Left ventricle myocardium superior (tissue), 1 donor: ENCODE results near the gene PEMT. TPM values are rescaled to one million over a fixed set of nuclear protein-coding genes. Genes with fewer than 3 reads are reported as not detected.

Source experiments
- ATAC-seq: fragments of 200-7000 bp; cut with Tn5 transposase; one replicate; pipeline ENCODE4 v1.9.1; 2020; ENCODE audit warnings: mild to moderate bottlenecking, moderate library complexity
- DNase-seq: peaks from one replicate; pipeline ENCODE4 v3.0.0-alpha.2; 2020
- intact Hi-C: fragments of 100-400 bp; cut with micrococcal nuclease; formaldehyde crosslinking; loops from one replicate; pipeline ENCODE4 v1.11.0; 2022
- total RNA-seq: library from RNA; stranded (reverse); fragmentation: NEBNext Ultra II Directional; extraction: Animal tissue kit (Norgen Biotek cat#: 25700); gene quantifications from one replicate; pipeline ENCODE4 v1.2.1, GENCODE V29; 2021
- donor health status: DM: no; HTN: yes; CAD: no; lungs with severe emphysema.

The PEMT gene
- total RNA-seq, 1 donor from 2014 or later, result 17.9 TPM

GRCh38 chr17:17575360-17576251 lies 15.9 kb downstream of the PEMT start:
- DNase-seq, result no peak
- intact Hi-C loops, result no loop called here
- no peak for ATAC-seq

- ATAC-seq (no peak), DNase-seq (no peak)
- intact Hi-C loops, result loop anchor here (5.0 kb wide), 1 partner anchor 77 kb away; the partner anchor contains the start of gene RASD1
Observed at GRCh38 chr17:17573912-17574311, 17.6 kb downstream of the PEMT start.

GRCh38 chr17:17572010-17572785 lies 19.3 kb downstream of the PEMT start:
- ATAC-seq, result no peak
- intact Hi-C loops, result loop anchor here (5.0 kb wide), 1 partner anchor 75 kb away; the partner anchor contains the start of gene RASD1
- DNase-seq, result no peak

- ATAC-seq, result peak; percentile 19
- intact Hi-C loops, result loop anchor here (5.0 kb wide), 1 partner anchor 74 kb away; the partner anchor contains the start of gene RASD1
- peak; percentile 79 for DNase-seq
Observed at GRCh38 chr17:17570798-17571716, 20.5 kb downstream of the PEMT start.

- intact Hi-C loops, result loop anchor here (5.0 kb wide), 1 partner anchor 73 kb away; the partner anchor contains the start of gene RASD1
- ATAC-seq, result peak; percentile 42
- DNase-seq, result peak; percentile 70
Observed at GRCh38 chr17:17570140-17570797, 21.2 kb downstream of the PEMT start.

GRCh38 chr17:17569691-17570090 lies 21.8 kb downstream of the PEMT start:
- ATAC-seq (peak; percentile 54), DNase-seq (peak; percentile 79)
- intact Hi-C loops, result loop anchor here (5.0 kb wide), 1 partner anchor 72 kb away; the partner anchor contains the start of gene RASD1

- peak; percentile 47 for ATAC-seq
- DNase-seq, result peak; percentile 91
- intact Hi-C loops, result no loop called here
Observed at GRCh38 chr17:17568772-17569195, 22.7 kb downstream of the PEMT start.

GRCh38 chr17:17567631-17568030 lies 23.9 kb downstream of the PEMT start:
- ATAC-seq, result peak; percentile 69
- intact Hi-C loops, result no loop called here
- peak; percentile 87 for DNase-seq

- intact Hi-C loops, result no loop called here
- ATAC-seq (peak; percentile 72), DNase-seq (peak; percentile 84)
Observed at GRCh38 chr17:17566896-17567513, 24.5 kb downstream of the PEMT start.

- ATAC-seq (no peak), DNase-seq (no peak)
- intact Hi-C loops, result no loop called here
Observed at GRCh38 chr17:17565471-17566339, 25.8 kb downstream of the PEMT start.

- ATAC-seq (no peak), DNase-seq (no peak)
- intact Hi-C loops, result no loop called here
Observed at GRCh38 chr17:17564896-17565295, 26.6 kb downstream of the PEMT start.

- DNase-seq (no peak), ATAC-seq (no peak)
- intact Hi-C loops, result no loop called here
Observed at GRCh38 chr17:17564323-17564722, 27.2 kb downstream of the PEMT start.

- ATAC-seq (no peak), DNase-seq (no peak)
- intact Hi-C loops, result no loop called here
Observed at GRCh38 chr17:17563530-17563929, 28.0 kb downstream of the PEMT start.

- intact Hi-C loops, result no loop called here
Observed at GRCh38 chr17:17562146-17562511, 29.4 kb downstream of the PEMT start.

GRCh38 chr17:17561408-17562145 lies 29.9 kb downstream of the PEMT start:
- DNase-seq (peak; percentile 67), ATAC-seq (peak; percentile 28)
- intact Hi-C loops, result no loop called here

More at GRCh38 chr17:17562146-17562511, 29.4 kb downstream of the PEMT start:
- ATAC-seq, result no peak
- no peak for DNase-seq

- intact Hi-C loops, result no loop called here
- DNase-seq (no peak), ATAC-seq (no peak)
Observed at GRCh38 chr17:17560975-17561374, 30.5 kb downstream of the PEMT start.
